Measurements from ENCODE around the gene FKRP. TPM values are rescaled to one million over a fixed set of nuclear protein-coding genes. Genes with fewer than 3 reads are reported as not detected.

The FKRP gene
- total and polyA plus RNA-seq, 5 donors: 15.0 to 22.7 (median 20.0) TPM

GRCh38 chr19:46732966-46733689 is 12.7 kb upstream of the FKRP start:
- peaks cover 7% of the 10 kb centered on the region for H3K4me1 ChIP-seq (ENCODE audit: control insufficient read depth, insufficient read depth, low read length)
- ATAC-seq (no peak), DNase-seq (peak; percentile 52 to 79 (median 77))
- intact Hi-C loops (cut with DNase I): no loop called here
- H3K27me3 ChIP-seq (ENCODE audit: control insufficient read depth, insufficient read depth): no peaks in the 10 kb centered on the region
- WGBS: 82% methylated on average over 23 of the region's 23 CpGs
- H3K9me3 ChIP-seq (ENCODE audit: control insufficient read depth, low read length): no peaks in the 10 kb centered on the region
- H3K27ac ChIP-seq (ENCODE audit: low read length): no peak overlapping the region
- no peak overlapping the region for H3K4me3 ChIP-seq (ENCODE audit: low read length)

GRCh38 chr19:46733690-46734292 is 12.1 kb upstream of the FKRP start:
- no peaks in the 10 kb centered on the region for H3K9me3 ChIP-seq (ENCODE audit: control insufficient read depth, low read length)
- no peak overlapping the region for H3K27ac ChIP-seq (ENCODE audit: low read length)
- H3K4me1 ChIP-seq (ENCODE audit: control insufficient read depth, insufficient read depth, low read length): peaks cover 9% of the 10 kb centered on the region
- peak in 1 of 3 donors; percentile 51 for DNase-seq
- intact Hi-C loops (cut with DNase I): no loop called here
- ATAC-seq: no peak
- 80% methylated on average over 11 of the region's 11 CpGs for WGBS
- H3K4me3 ChIP-seq (ENCODE audit: low read length): no peak overlapping the region
- no peaks in the 10 kb centered on the region for H3K27me3 ChIP-seq (ENCODE audit: control insufficient read depth, insufficient read depth)

- peak overlapping the region; percentile 30 for H3K27ac ChIP-seq (ENCODE audit: low read length)
- H3K9me3 ChIP-seq (ENCODE audit: control insufficient read depth, low read length): no peaks in the 10 kb centered on the region
- 21% methylated on average over 22 of the region's 22 CpGs for WGBS
- no peaks in the 10 kb centered on the region for H3K27me3 ChIP-seq (ENCODE audit: control insufficient read depth, insufficient read depth)
- ATAC-seq: peak; percentile 50 to 54
- intact Hi-C loops (cut with DNase I): no loop called here
- no peak overlapping the region for H3K4me3 ChIP-seq (ENCODE audit: low read length)
- DNase-seq: peak; percentile 64 to 90 (median 88)
- peaks cover 20% of the 10 kb centered on the region for H3K4me1 ChIP-seq (ENCODE audit: control insufficient read depth, insufficient read depth, low read length)
These were observed 9.1 kb upstream of the FKRP start for GRCh38 chr19:46736531-46737297.

- no peaks in the 10 kb centered on the region for H3K27me3 ChIP-seq (ENCODE audit: control insufficient read depth, insufficient read depth)
- no peak overlapping the region for H3K4me3 ChIP-seq (ENCODE audit: low read length)
- DNase-seq (peak in 2 of 3 donors; percentile 59 to 61), ATAC-seq (no peak)
- intact Hi-C loops (cut with DNase I): no loop called here
- peaks cover 20% of the 10 kb centered on the region for H3K4me1 ChIP-seq (ENCODE audit: control insufficient read depth, insufficient read depth, low read length)
- 38% methylated on average over 7 of the region's 7 CpGs for WGBS
- H3K9me3 ChIP-seq (ENCODE audit: control insufficient read depth, low read length): no peaks in the 10 kb centered on the region
- H3K27ac ChIP-seq (ENCODE audit: low read length): no peak overlapping the region
These were observed 8.6 kb upstream of the FKRP start for GRCh38 chr19:46737298-46737654.

- ATAC-seq (peak in 1 of 2 donors; percentile 3), DNase-seq (peak in 2 of 3 donors; percentile 56 to 60)
- no peak overlapping the region for H3K27ac ChIP-seq (ENCODE audit: low read length)
- 50% methylated on average over 19 of the region's 19 CpGs for WGBS
- H3K27me3 ChIP-seq (ENCODE audit: control insufficient read depth, insufficient read depth): no peaks in the 10 kb centered on the region
- intact Hi-C loops (cut with DNase I): no loop called here
- peaks cover 20% of the 10 kb centered on the region for H3K4me1 ChIP-seq (ENCODE audit: control insufficient read depth, insufficient read depth, low read length)
- H3K4me3 ChIP-seq (ENCODE audit: low read length): no peak overlapping the region
- no peaks in the 10 kb centered on the region for H3K9me3 ChIP-seq (ENCODE audit: control insufficient read depth, low read length)
These were observed 8.1 kb upstream of the FKRP start for GRCh38 chr19:46737761-46738171.

- DNase-seq (peak; percentile 87 to 95 (median 94)), ATAC-seq (peak; percentile 89 to 91)
- H3K27ac ChIP-seq (ENCODE audit: low read length): peak overlapping the region; percentile 63
- whole genome bisulfite sequencing: 38% methylated on average over 14 of the region's 14 CpGs
- no peak overlapping the region for H3K4me3 ChIP-seq (ENCODE audit: low read length)
- H3K9me3 ChIP-seq (ENCODE audit: control insufficient read depth, low read length): no peaks in the 10 kb centered on the region
- no peaks in the 10 kb centered on the region for H3K27me3 ChIP-seq (ENCODE audit: control insufficient read depth, insufficient read depth)
- peaks cover 20% of the 10 kb centered on the region for H3K4me1 ChIP-seq (ENCODE audit: control insufficient read depth, insufficient read depth, low read length)
- intact Hi-C loops (cut with DNase I): no loop called here
These were observed 6.5 kb upstream of the FKRP start for GRCh38 chr19:46739290-46739771.

GRCh38 chr19:46741447-46741846 is 4.4 kb upstream of the FKRP start:
- no peak overlapping the region for H3K27ac ChIP-seq (ENCODE audit: low read length)
- ATAC-seq (no peak), DNase-seq (peak in 1 of 3 donors; percentile 56)
- peaks cover 23% of the 10 kb centered on the region for H3K4me1 ChIP-seq (ENCODE audit: control insufficient read depth, insufficient read depth, low read length)
- no peaks in the 10 kb centered on the region for H3K9me3 ChIP-seq (ENCODE audit: control insufficient read depth, low read length)
- H3K27me3 ChIP-seq (ENCODE audit: control insufficient read depth, insufficient read depth): no peaks in the 10 kb centered on the region
- 82% methylated on average over 17 of the region's 17 CpGs for WGBS
- no peak overlapping the region for H3K4me3 ChIP-seq (ENCODE audit: low read length)
- intact Hi-C loops (cut with DNase I): no loop called here

- 60% methylated on average over 4 of the region's 4 CpGs for WGBS
- ATAC-seq: no peak
- Histone ChIP-seq H3K4me1 (ENCODE audit: control insufficient read depth, insufficient read depth, low read length) (peaks cover 16% of the 10 kb centered on the region), H3K27ac (ENCODE audit: low read length) (no peak overlapping the region), H3K4me3 (ENCODE audit: low read length) (no peak overlapping the region), H3K27me3 (ENCODE audit: control insufficient read depth, insufficient read depth) (no peaks in the 10 kb centered on the region), H3K9me3 (ENCODE audit: control insufficient read depth, low read length) (no peaks in the 10 kb centered on the region)
- no peak for DNase-seq
- intact Hi-C loops (cut with DNase I): no loop called here
These were observed 2.9 kb upstream of the FKRP start for GRCh38 chr19:46742926-46743480.

GRCh38 chr19:46744005-46744691 is 1.7 kb upstream of the FKRP start:
- Histone ChIP-seq H3K9me3 (ENCODE audit: control insufficient read depth, low read length) (no peaks in the 10 kb centered on the region), H3K4me1 (ENCODE audit: control insufficient read depth, insufficient read depth, low read length) (peaks cover 11% of the 10 kb centered on the region), H3K4me3 (ENCODE audit: low read length) (no peak overlapping the region), H3K27me3 (ENCODE audit: control insufficient read depth, insufficient read depth) (no peaks in the 10 kb centered on the region), H3K27ac (ENCODE audit: low read length) (no peak overlapping the region)
- intact Hi-C loops (cut with DNase I): no loop called here
- DNase-seq (no peak), ATAC-seq (no peak)
- WGBS: 85% methylated on average over 12 of the region's 12 CpGs

GRCh38 chr19:46745030-46745429 is 827 bp upstream of the FKRP start:
- DNase-seq: no peak
- intact Hi-C loops (cut with DNase I): no loop called here
- WGBS: 20% methylated on average over 8 of the region's 8 CpGs

More at GRCh38 chr19:46745030-46745429, 827 bp upstream of the FKRP start:
- peaks cover 7% of the 10 kb centered on the region for H3K4me1 ChIP-seq (ENCODE audit: control insufficient read depth, insufficient read depth, low read length)
- no peak overlapping the region for H3K27ac ChIP-seq (ENCODE audit: low read length)
- H3K4me3 ChIP-seq (ENCODE audit: low read length): peak overlapping the region; percentile 97
- H3K27me3 ChIP-seq (ENCODE audit: control insufficient read depth, insufficient read depth): no peaks in the 10 kb centered on the region
- no peaks in the 10 kb centered on the region for H3K9me3 ChIP-seq (ENCODE audit: control insufficient read depth, low read length)
- peak in 1 of 2 donors; percentile 9 for ATAC-seq

Data from right cardiac atrium (tissue), 5 donors.